GM15510 (cell line): Measurements from ENCODE around the gene TMEM269.

Experiments used
- POLR2A ChIP-seq: IDR thresholded peaks from 3 replicates; pipeline ENCODE4 v1.6.1; 2011; ENCODE audit warnings: borderline replicate concordance; ENCODE audit not compliant: insufficient read length; ENCODE audit errors: extremely low read depth

The TMEM269 gene

DNA sequence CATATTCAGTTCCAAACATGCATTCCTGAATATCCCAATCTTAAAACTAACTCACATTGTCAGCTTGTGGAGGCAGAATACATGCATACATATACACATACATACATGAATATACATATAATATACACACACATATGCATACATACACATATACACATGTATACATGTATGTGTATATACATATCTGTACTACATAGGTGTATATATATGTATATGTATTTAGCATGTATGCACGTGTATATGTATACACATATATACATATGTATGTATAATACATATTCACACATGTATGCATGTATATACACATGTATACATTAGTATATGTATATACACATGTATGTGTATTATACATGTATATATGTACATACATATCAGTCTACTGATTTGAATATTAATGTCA lies 60.4 kb downstream of the TMEM269 start:
- TF ChIP-seq POLR2A: no peak

DNA sequence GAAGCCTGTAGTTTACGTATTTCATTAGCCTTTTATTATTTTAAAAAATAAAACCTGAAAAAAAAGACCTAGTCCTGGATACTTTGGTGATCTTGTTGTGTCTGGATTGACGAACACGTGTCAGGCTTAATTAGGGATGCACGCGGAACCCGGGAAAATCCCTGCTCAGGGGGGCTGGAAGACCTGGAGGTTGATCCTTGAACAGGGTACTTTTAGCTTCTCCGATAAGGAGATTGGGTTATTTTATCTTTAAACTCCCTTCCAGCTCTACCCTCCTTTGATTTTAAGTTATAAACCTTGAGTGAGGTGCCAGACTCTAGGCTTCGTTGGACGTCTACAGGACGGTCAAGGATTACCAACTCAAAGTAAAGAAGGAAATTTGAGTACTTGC lies 61.1 kb downstream of the TMEM269 start:
- TF ChIP-seq POLR2A: no peak

DNA sequence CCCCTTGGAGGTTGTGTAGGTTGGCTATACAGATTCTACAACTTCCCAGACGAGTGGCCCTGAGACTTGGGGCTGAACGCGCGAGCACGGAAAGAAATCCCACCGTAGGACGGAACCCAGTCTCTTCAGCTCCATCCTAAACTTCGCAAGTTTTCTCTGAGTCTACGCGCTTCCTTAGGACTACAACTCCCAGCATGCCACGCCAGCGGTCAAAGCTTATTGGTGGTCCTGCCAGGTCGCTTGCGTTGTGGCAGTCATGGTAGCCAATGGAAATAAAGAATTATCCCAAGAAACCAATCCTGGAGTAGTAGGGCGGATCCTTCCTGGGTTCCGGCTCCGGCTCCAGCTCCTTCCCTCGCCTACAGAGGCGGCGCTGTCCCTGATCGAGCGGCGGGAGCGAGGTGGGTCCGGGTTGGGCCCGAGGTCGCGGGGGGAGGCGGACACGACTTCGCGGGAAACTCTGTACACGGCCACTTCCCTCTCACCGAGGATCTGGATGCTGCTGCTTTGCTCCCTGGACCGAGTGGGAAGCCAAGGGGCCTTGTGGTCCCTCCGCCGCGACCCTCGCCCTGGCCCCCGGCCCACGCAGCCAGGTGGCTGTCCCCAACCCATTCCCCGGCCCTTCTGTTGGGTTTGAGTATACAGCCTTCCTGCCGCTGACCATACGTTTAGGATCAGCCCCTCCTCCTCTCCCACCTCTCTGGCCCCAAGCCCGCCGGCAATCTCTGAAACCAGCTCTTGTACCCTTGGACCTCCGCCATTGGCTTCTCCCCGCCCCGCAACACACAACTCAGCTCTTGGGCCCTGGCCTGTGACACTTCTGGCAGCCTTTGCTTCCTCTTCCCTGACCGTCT lies 61.7 kb downstream of the TMEM269 start, which contains the start of gene ZNF691:
ZNF691 (plus strand) TSS at position 357 of the 854 bp plus-strand sequence. CDS start 3,046 bp downstream, outside the sequence.
- TF ChIP-seq POLR2A: peak; percentile 88

DNA sequence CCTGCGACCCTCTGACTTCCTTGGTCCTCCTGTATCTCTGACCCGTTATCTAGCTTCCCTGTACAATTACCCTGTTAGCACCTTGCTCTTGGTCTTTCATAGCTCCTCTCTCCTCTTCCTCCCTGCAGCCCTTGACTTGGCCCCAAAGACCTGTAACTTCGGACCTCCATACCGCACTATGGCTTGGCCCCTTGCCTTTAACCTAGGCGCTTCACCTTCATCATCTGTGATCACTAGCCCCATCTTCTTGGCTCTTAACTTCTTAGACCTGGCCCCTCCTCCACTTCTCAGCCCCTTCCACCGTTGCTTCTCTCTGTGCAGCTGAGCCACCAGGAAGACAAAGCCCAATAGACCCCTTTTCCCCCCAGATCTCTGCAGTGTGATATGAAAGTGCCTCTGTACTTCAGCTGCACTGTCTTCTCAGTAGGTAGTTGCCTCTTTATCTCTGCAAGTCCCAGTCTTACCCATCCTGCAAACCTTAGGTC lies 62.4 kb downstream of the TMEM269 start:
- no peak for TF ChIP-seq POLR2A

DNA sequence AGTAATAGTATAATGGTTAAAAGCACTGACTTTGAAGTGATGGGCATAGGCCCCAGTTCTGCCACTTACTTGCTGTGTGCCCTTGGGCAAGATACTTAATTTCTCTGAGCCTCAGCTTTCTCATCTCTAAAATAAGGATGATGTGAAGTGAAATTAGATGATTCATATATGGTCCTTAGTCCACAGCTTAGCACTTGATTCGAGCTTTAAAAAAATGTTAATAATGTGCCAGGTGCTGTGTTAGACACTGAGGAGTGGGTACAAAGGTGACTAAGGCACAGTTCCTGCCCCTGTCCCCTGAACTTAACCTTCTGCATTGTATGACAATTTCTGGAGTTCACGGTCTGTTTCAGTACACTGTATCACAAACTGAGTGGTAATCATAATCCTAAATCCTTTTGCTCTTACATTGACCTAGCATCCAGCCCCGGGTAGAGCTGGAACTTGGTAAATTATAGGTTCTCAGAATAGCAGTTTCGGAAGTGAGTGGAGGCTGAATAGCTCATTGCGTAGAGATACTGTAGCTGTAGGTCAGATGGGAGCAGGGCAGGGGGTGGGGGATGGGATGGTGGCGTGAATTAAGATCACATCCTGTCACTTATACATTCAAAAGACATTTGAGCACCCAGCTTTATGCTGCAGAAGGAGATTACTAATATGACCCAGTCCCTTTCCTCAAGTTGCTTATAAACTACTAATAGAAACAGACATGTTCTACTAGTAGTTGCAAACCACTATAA lies 63.1 kb downstream of the TMEM269 start:
- no peak for TF ChIP-seq POLR2A

DNA sequence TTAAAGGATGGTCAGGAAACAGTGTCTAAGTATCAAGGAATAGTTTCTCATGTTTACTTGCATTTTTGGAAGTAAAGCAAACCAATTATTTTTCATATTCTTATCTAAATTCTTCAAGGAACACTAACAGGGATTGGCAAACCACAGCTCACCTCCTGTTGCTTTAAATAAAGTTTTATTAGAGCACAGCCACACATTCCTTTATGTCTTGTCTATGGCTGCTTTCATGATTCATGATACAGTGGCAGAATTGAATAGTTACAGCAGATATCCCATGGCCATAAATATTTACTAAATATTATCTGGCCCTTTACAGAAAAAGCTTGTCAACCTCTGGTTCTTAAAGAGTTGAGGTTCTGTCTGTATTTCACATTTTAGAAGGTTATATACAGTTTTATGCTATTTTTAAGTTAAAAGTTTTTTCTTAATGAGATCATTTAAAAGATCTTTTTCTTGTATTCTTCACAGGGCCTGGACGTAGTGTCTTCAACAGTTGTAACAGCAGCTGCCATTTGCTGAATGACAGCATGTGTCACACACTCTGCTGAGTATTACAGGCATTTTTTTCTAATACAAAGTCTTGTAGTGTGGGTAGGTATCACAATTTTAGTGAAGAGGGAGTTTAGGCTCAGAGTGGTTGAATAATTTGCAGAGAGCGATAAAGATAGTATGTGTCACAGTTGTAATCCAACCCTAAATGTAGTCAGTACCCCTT lies 64.2 kb downstream of the TMEM269 start:
- no peak for TF ChIP-seq POLR2A

DNA sequence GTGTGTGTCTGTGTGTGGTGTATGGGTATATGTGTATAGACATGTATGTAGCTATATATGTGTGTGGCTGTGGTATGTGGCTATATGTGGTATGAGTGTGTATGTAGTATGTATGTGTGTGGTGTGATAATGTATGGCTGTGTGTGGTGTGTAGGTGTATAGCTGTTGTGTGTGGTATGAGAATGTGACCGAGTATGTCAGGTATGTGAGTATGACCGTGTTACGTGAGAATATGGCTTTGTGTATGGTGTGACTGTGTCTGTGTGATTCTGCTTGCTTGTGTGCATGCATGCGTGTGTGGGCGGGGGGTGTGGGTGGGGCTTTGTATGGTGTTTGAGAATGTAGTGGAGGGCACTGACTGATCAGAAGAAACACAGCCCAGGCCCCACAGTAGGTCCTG lies 65.2 kb downstream of the TMEM269 start:
- no peak for TF ChIP-seq POLR2A
